ENCODE results near the gene NPIPA8.
"Not testable (repeated sequence)": the region's sequence is repeated elsewhere in the genome, so short reads cannot be mapped to it uniquely, and the experiment has no call there.

The NPIPA8 gene

GRCh38 chr16:18336636-18337035, at the start of gene NPIPA8:
NPIPA8 (minus strand) TSS chr16:18336736; CDS start chr16:18332662, 4,074 bp downstream.
- DNase-seq = not testable (repeated sequence)

DNA sequence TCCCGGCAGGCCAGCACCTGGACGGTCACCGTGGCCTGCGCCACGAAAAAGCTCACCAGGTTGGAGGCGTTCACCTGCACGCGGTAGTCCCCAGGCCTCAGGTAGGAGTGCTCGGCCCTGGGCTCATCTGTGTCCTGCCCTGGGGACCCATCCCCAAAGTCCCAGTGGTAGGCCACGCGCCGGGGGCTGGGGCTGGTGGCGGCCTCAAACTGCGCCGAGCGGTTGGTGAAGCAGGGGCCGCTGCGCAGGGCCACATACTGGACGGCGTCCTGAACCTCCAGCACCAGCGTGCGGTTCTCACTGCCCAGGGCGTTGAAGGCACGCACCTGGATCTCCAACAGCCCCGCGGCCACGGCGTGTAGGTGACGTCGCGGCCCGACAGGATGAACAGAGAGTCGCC, 48.7 kb upstream of the NPIPA8 start:
- DNase-seq = not testable (repeated sequence)

DNA sequence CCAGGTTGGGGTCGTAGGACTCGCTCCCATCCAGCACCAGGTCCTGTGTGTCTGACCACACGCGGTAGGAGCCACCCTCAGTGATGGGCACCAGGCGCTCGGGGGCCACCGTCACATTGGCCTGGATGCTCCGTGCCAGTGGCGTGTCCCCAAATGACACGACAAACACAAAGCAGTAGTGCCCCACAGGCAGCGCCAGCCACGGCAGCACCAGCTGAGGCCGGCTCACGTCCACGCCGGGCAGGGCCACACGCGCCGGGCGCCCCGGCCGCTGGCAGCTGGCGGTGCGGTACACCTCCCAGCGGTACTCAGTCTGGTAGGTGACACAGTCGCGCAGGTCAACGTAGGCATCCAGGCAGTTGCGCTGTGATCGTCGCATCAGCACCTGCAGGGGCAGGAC, 48.3 kb upstream of the NPIPA8 start:
- not testable (repeated sequence) for DNase-seq

- DNase-seq = not testable (repeated sequence)
Observed at GRCh38 chr16:18384098-18384636, 47.6 kb upstream of the NPIPA8 start.

GRCh38 chr16:18382696-18383095, 46.2 kb upstream of the NPIPA8 start:
- not testable (repeated sequence) for DNase-seq

- DNase-seq = not testable (repeated sequence)
Observed at GRCh38 chr16:18347742-18348141, 11.2 kb upstream of the NPIPA8 start.

DNA sequence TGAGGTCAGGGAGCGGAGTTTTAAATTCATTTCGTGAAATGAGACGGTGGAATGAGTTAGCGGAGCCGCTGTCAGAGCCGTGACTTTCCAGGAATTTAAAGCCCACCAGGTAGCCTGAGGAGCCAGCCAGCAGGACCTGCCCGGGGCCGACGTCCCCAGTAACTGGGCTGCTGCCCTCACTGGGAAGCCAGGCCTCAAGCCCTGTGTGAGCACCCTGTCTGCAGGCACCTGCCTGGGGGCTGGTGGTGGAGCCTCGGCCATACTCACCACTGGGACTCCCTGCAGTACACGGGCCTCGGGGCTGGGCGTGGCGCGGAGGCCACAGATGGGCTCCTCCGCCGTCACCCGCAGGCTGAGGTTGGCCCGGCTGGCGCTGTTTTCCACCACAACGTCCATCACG, 10.5 kb upstream of the NPIPA8 start:
- not testable (repeated sequence) for DNase-seq

DNA sequence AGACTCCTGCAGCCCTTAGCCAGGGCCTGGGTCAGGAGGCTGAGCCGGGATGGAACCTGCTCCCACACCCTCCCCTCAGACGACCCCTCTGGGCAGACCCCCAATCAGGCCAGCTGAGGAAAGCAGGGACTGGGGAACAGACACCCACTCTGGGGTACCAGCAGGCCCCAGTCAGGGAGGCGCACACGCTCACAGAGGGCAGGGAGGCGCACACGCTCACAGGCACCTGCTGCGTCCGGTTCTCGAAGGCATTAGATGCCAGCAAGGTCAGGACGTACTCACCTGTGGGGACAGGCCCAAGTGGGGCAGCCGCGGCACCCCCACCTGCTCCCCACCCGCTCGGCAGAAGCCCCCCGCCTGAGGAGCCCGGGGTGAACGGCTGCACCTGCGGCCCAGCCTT, 8.1 kb upstream of the NPIPA8 start:
- DNase-seq = not testable (repeated sequence)

DNA sequence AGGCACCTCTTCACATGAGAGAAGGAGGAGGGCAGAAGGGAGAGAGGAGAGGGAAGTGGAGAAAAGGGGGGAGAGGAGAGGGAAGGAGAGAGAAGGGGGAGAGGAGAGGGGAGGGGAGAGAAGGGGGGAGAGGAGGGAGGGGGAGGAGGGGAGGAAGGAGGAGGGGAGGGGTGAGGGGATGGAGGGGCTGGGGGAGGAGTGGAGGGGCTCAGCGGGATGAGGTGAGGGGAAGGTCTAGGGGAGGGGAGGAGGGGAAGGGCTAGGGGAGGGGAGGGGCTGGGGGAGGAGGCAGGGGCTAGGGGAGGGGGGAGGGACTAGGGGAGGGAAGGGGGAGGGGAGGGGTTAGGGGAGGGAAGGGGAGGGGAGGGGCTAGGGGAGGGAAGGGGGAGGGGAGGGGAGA, 5.5 kb upstream of the NPIPA8 start:
- not testable (repeated sequence) for DNase-seq

- not testable (repeated sequence) for DNase-seq
Observed at GRCh38 chr16:18341417-18341960, 5.0 kb upstream of the NPIPA8 start.

GRCh38 chr16:18339210-18339609, 2.7 kb upstream of the NPIPA8 start:
- DNase-seq = not testable (repeated sequence)

GRCh38 chr16:18311811-18312210, 24.7 kb downstream of the NPIPA8 start:
- not testable (repeated sequence) for DNase-seq

DNA sequence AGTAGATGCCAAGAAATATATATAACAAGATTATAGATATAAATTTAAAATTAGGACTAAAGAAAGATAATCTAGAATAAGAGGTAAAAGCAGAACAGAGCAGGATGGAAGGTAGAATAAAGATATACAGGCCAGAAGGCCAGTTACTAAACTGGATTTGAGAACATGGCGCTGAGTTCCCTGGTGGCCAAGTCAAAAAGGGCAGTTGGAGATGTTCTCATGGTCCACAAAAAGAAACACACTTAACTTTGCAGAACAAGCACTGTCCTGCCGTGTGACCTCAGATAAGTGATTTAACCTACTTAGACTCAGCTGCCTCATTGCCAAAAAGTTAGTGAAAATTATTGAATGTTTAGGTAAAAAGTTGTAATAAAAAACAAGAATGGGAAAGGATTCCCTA, 27.4 kb downstream of the NPIPA8 start:
- DNase-seq = not testable (repeated sequence)

- DNase-seq = not testable (repeated sequence)
Observed at GRCh38 chr16:18307241-18307640, 29.3 kb downstream of the NPIPA8 start.

DNA sequence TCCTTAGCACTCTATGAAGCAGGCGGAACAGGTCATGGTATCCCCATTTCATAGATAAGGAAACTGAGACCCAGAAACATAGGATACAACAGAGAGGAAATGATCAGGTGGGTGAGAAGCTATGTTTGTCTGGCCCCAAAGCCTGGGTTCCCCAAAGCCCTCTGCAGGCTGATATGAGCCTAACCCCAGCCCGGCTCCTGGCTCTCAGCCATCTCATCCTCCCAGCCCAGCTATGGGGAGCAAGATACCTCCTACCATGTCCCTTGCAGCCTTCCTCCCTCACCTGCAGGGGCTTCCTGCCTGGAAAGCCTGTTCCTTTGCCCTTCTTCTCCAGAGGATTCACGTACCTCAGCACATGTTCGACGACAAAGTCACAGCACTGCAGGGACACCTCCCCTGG, 30.5 kb downstream of the NPIPA8 start:
- not testable (repeated sequence) for DNase-seq

GRCh38 chr16:18303059-18303706, 33.4 kb downstream of the NPIPA8 start:
- DNase-seq = not testable (repeated sequence)

GRCh38 chr16:18297714-18298113, 38.8 kb downstream of the NPIPA8 start:
- not testable (repeated sequence) for DNase-seq

- not testable (repeated sequence) for DNase-seq
Observed at GRCh38 chr16:18296931-18297330, 39.6 kb downstream of the NPIPA8 start.

GRCh38 chr16:18294371-18294770, 42.2 kb downstream of the NPIPA8 start:
- not testable (repeated sequence) for DNase-seq

DNA sequence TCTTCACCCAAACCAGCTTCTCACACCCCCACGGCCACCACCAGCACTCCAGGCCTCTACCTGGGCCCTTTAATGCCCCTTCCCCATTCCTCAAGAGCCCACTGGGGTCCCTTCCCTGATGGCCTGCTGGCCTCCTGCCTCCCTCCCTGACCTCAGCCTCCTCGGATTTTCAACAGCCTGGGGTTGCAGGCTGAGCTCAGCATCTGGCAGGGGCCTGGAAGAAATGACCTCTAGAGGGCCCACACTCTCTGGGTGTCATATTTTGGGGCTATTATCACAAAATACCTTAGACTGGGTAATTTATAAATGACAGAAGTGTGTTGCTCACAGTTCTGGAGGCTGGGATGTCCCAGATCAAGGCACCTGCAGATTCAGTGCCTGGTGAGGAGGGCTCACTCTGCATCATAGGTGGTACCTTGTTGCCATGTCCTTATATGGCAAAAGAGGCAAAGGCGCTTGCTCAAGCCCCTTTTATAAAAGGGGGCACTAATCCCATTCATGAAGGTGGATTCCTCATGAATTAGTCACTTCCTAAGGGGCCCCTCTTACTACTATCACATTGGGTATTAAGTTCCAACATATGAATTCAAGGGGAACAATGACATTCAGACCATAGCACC, 43.1 kb downstream of the NPIPA8 start:
- DNase-seq = not testable (repeated sequence)

DNA sequence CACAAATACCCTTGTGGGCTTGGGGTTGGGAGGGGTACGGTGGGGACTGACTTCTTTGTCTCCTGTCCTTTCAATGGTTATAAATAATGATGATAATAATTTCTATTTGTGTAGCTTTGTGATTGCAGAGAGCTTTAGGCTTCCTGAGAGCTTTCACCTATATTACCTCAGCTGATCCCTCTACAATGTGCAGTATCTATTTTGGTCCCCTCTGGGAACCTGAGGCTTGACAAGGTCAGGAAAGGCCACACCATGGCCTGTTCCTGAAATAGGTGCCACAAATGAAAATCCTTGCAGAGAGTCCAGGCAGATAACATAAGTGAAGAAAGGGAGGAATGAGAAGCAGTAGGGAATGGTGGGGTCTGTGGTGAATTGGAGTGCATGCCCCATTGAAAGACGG, 45.6 kb downstream of the NPIPA8 start:
- not testable (repeated sequence) for DNase-seq

DNA sequence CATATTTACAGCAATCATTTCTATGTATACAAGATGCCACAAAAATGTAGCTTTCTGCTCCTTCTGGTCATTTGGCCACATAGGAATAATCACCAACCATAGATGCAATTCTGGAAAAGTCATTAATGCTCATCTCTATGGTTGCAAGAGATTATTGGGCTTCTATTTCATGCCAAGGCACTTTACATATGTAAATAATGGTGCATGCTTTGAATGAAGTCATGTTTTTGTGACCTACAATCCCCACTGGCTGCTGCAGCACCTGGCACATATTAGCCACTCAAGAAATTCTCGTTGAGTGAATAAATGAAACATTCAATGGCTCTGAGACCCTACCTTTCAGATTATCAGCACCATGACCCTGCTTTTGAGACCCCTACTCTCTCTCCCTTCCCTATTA, 50.2 kb downstream of the NPIPA8 start:
- not testable (repeated sequence) for DNase-seq

DNA sequence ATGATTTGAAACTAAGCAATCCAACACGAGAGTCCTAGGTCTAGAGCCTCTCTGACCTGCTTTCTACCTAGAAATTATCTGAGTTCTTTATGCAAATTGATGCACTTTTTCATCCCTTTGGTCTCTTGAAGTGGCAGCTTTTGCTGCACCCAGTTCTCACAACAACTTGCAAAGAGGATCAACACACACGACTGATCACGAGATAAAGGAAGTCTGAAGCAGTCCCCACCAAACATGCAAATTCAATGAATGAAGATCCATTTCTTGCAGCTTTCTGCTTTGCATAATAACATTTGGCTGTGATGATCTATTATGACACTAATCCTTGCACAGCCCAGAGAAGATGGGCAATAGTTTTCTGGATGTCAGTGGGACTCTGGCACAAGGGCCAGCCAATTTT, 56.2 kb downstream of the NPIPA8 start:
- not testable (repeated sequence) for DNase-seq

DNA sequence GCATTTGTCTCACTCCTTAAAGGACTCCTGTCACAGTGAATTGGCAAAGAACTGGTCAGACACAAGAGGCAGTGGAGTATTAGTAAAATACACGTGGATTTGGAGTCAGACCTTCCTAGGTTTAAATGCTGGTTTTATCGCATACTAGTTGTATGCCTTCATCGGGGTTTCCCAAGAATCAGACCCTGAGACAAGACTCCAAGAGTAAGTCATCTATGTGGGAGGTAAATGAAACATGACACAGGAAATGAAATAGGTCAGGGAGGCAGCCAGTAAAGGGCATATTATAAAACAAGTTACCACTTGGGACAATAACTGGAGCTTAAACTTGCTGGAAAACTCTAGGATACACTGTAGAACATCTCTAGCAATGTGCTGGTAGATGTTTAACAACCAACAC, 59.8 kb downstream of the NPIPA8 start:
- not testable (repeated sequence) for DNase-seq
